ENCODE results near the gene CX3CR1. TPM values are rescaled to one million over a fixed set of nuclear protein-coding genes. Genes with fewer than 3 reads are reported as not detected.

CX3CR1 gene
- total and polyA plus RNA-seq, 9 of the 15 experiments (the other 6 are each of a cell fraction or from before 2014, with no cell fraction given), result 0.03 to 0.21 TPM; not detected in 7

DNA sequence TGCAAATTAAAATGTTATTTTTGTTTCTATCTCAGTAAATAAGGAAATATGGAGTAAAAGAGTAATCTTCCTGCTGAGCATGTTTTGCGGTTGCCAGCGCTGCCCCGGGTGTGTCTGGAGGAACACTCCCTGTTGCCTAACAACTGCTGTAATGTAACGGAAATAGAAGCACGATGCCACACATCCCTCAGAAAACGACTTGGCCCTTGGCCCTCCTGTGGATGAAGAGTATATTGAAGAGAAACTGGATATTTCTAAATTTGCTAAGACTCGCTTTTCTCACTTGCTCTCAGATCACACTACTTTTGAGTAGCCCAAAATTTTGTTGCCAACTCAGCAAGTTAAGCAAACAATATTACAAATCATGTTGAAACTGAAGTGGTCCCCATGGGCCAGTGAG, 18.9 kb downstream of the CX3CR1 start (continued):
- TF ChIP-seq, protein P1, sequence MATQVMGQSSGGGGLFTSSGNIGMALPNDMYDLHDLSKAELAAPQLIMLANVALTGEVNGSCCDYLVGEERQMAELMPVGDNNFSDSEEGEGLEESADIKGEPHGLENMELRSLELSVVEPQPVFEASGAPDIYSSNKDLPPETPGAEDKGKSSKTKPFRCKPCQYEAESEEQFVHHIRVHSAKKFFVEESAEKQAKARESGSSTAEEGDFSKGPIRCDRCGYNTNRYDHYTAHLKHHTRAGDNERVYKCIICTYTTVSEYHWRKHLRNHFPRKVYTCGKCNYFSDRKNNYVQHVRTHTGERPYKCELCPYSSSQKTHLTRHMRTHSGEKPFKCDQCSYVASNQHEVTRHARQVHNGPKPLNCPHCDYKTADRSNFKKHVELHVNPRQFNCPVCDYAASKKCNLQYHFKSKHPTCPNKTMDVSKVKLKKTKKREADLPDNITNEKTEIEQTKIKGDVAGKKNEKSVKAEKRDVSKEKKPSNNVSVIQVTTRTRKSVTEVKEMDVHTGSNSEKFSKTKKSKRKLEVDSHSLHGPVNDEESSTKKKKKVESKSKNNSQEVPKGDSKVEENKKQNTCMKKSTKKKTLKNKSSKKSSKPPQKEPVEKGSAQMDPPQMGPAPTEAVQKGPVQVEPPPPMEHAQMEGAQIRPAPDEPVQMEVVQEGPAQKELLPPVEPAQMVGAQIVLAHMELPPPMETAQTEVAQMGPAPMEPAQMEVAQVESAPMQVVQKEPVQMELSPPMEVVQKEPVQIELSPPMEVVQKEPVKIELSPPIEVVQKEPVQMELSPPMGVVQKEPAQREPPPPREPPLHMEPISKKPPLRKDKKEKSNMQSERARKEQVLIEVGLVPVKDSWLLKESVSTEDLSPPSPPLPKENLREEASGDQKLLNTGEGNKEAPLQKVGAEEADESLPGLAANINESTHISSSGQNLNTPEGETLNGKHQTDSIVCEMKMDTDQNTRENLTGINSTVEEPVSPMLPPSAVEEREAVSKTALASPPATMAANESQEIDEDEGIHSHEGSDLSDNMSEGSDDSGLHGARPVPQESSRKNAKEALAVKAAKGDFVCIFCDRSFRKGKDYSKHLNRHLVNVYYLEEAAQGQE (IDR thresholded peaks at IDR 0.05; ENCODE audit: borderline replicate concordance), result no peak
- TF ChIP-seq, protein P1 (CRISPR knock-in tag; IDR thresholded peaks at IDR 0.05; ENCODE audit: low read depth), result 0 out of 2 replicates have a peak, but pooled peaks have one; percentile 23
- TF ChIP-seq ERF (CRISPR knock-in tag; IDR thresholded peaks at IDR 0.05), result no peak
- no peak for TF ChIP-seq YY1 (IDR thresholded peaks at IDR 0.05; ENCODE audit: borderline replicate concordance in 1 of 3, control insufficient read depth in 1 of 3, extremely low read depth in 1 of 3, insufficient read depth in 3 of 3, insufficient read length in 1 of 3, insufficient replicate concordance in 2 of 3, low read depth in 1 of 3, low read length in 2 of 3)
- TF ChIP-seq, protein P2, sequence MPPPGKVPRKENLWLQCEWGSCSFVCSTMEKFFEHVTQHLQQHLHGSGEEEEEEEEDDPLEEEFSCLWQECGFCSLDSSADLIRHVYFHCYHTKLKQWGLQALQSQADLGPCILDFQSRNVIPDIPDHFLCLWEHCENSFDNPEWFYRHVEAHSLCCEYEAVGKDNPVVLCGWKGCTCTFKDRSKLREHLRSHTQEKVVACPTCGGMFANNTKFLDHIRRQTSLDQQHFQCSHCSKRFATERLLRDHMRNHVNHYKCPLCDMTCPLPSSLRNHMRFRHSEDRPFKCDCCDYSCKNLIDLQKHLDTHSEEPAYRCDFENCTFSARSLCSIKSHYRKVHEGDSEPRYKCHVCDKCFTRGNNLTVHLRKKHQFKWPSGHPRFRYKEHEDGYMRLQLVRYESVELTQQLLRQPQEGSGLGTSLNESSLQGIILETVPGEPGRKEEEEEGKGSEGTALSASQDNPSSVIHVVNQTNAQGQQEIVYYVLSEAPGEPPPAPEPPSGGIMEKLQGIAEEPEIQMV (tag; conservative IDR thresholded peaks at IDR 0.05; ENCODE audit: low read depth), result no peak
- TF ChIP-seq CBX8 (IDR thresholded peaks at IDR 0.05; ENCODE audit: borderline replicate concordance, extremely low read depth, low read depth, low read length, poor library complexity, severe bottlenecking), result no peak
- TF ChIP-seq, protein P3, sequence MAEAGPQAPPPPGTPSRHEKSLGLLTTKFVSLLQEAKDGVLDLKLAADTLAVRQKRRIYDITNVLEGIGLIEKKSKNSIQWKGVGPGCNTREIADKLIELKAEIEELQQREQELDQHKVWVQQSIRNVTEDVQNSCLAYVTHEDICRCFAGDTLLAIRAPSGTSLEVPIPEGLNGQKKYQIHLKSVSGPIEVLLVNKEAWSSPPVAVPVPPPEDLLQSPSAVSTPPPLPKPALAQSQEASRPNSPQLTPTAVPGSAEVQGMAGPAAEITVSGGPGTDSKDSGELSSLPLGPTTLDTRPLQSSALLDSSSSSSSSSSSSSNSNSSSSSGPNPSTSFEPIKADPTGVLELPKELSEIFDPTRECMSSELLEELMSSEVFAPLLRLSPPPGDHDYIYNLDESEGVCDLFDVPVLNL (CRISPR knock-in tag; IDR thresholded peaks at IDR 0.05; ENCODE audit: low read depth), result no peak
- TF ChIP-seq, protein P4, sequence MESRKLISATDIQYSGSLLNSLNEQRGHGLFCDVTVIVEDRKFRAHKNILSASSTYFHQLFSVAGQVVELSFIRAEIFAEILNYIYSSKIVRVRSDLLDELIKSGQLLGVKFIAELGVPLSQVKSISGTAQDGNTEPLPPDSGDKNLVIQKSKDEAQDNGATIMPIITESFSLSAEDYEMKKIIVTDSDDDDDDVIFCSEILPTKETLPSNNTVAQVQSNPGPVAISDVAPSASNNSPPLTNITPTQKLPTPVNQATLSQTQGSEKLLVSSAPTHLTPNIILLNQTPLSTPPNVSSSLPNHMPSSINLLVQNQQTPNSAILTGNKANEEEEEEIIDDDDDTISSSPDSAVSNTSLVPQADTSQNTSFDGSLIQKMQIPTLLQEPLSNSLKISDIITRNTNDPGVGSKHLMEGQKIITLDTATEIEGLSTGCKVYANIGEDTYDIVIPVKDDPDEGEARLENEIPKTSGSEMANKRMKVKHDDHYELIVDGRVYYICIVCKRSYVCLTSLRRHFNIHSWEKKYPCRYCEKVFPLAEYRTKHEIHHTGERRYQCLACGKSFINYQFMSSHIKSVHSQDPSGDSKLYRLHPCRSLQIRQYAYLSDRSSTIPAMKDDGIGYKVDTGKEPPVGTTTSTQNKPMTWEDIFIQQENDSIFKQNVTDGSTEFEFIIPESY (CRISPR knock-in tag; IDR thresholded peaks at IDR 0.05), result no peak
- TF ChIP-seq, protein P5, sequence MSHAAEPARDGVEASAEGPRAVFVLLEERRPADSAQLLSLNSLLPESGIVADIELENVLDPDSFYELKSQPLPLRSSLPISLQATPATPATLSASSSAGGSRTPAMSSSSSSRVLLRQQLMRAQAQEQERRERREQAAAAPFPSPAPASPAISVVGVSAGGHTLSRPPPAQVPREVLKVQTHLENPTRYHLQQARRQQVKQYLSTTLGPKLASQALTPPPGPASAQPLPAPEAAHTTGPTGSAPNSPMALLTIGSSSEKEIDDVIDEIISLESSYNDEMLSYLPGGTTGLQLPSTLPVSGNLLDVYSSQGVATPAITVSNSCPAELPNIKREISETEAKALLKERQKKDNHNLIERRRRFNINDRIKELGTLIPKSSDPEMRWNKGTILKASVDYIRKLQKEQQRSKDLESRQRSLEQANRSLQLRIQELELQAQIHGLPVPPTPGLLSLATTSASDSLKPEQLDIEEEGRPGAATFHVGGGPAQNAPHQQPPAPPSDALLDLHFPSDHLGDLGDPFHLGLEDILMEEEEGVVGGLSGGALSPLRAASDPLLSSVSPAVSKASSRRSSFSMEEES (CRISPR knock-in tag; IDR thresholded peaks at IDR 0.05), result no peak
- TF ChIP-seq FUS (optimal IDR thresholded peaks at IDR 0.05; ENCODE audit: low read depth, low read length), result no peak
- peak; percentile 73 for TF ChIP-seq SMAD4 (CRISPR knock-in tag; conservative IDR thresholded peaks at IDR 0.05)
- TF ChIP-seq ZNF717 (CRISPR knock-in tag; IDR thresholded peaks at IDR 0.05), result no peak
